SIG-M5 (cell line): ENCODE data around the gene PABPN1L.

Experiments used
- DNase-seq: peaks from one replicate; lab custom pipeline; 2025; lab: John Stamatoyannopoulos, UW

The PABPN1L gene

GRCh38 chr16:88868974-88869672 is 2.7 kb upstream of the PABPN1L start:
- no peak for DNase-seq

GRCh38 chr16:88867581-88868246 is 1.3 kb upstream of the PABPN1L start:
- DNase-seq = no peak

- DNase-seq = no peak
Measured at GRCh38 chr16:88865742-88866141, 718 bp downstream of the PABPN1L start.

- no peak for DNase-seq
Measured at GRCh38 chr16:88865310-88865709, 1.1 kb downstream of the PABPN1L start.

GRCh38 chr16:88864521-88864920 is 1.9 kb downstream of the PABPN1L start:
- DNase-seq = no peak

GRCh38 chr16:88864099-88864498 is 2.4 kb downstream of the PABPN1L start:
- no peak for DNase-seq

- DNase-seq = no peak
Measured at GRCh38 chr16:88863426-88863825, 3.0 kb downstream of the PABPN1L start.

GRCh38 chr16:88862968-88863367 is 3.5 kb downstream of the PABPN1L start:
- DNase-seq = no peak

- no peak for DNase-seq
Measured at GRCh38 chr16:88861359-88861758, 5.1 kb downstream of the PABPN1L start.

- DNase-seq = no peak
Measured at GRCh38 chr16:88859381-88860091, 6.9 kb downstream of the PABPN1L start.

- no peak for DNase-seq
Measured at GRCh38 chr16:88857728-88858339, 8.6 kb downstream of the PABPN1L start.

GRCh38 chr16:88856828-88857727 is 9.4 kb downstream of the PABPN1L start, which contains the start of the genes GALNS and TRAPPC2L:
Gene GALNS, minus strand, starts transcription at chr16:88856947. Its CDS starts 70 bp downstream, at chr16:88856877.
Gene TRAPPC2L, plus strand, starts transcription at chr16:88857127. Its CDS starts 24 bp downstream, at chr16:88857151.
- peak; percentile 9 for DNase-seq

GRCh38 chr16:88856122-88856827 is 10.2 kb downstream of the PABPN1L start:
- no peak for DNase-seq

GRCh38 chr16:88855736-88856121 is 10.7 kb downstream of the PABPN1L start:
- no peak for DNase-seq

- DNase-seq = no peak
Measured at GRCh38 chr16:88855176-88855575, 11.3 kb downstream of the PABPN1L start.

GRCh38 chr16:88854306-88855111 is 12.0 kb downstream of the PABPN1L start:
- no peak for DNase-seq

- no peak for DNase-seq
Measured at GRCh38 chr16:88853325-88853941, 13.0 kb downstream of the PABPN1L start.

GRCh38 chr16:88851616-88852015 is 14.8 kb downstream of the PABPN1L start:
- DNase-seq = no peak

GRCh38 chr16:88850531-88851199 is 15.8 kb downstream of the PABPN1L start:
- no peak for DNase-seq
